Heart left ventricle (tissue), 16 donors: Measurements from ENCODE around the gene MILR1. TPM values are rescaled to one million over a fixed set of nuclear protein-coding genes. Genes with fewer than 3 reads are reported as not detected.

Experiments used
- ATAC-seq, 4 donors: fragments of 200-7000 bp; cut with Tn5 transposase; one replicate each; pipeline ENCODE4 v1.9.1; 2020 to 2022; ENCODE audit warnings: moderate library complexity in 4 of 4, mild to moderate bottlenecking in 3 of 4, moderate number of reproducible peaks in 1 of 4
- DNase-seq, 5 donors: peaks; one replicate each; pipeline ENCODE4 v3.0.0-alpha.2; 2020
- H3K27ac ChIP-seq, 12 donors: fragments of 200-600 bp; sonication (generic) in 4 of 12; one replicate each; pipeline versions ENCODE4 v1.5.0 to v1.8.0; 2016 to 2022; ENCODE audit warnings: mild to moderate bottlenecking in 2 of 12
- H3K27me3 ChIP-seq, 9 donors: fragments of 200-600 bp; sonication (generic) in 2 of 9; one replicate each; pipeline versions ENCODE4 v1.5.1 to v1.8.0; 2016 to 2022; ENCODE audit warnings: mild to moderate bottlenecking in 3 of 9
- H3K36me3 ChIP-seq, 9 donors: fragments of 200-600 bp; sonication (generic) in 2 of 9; one replicate each; pipeline versions ENCODE4 v1.5.0 to v1.8.0; 2018 to 2022; ENCODE audit warnings: mild to moderate bottlenecking in 2 of 9
- H3K4me1 ChIP-seq, 12 donors: fragments of 200-600 bp; sonication (generic) in 4 of 12; one replicate each; pipeline versions ENCODE4 v1.5.0 to v1.8.0; 2016 to 2022; ENCODE audit warnings: mild to moderate bottlenecking in 3 of 12
- H3K4me3 ChIP-seq, 12 donors: fragments of 200-600 bp; sonication (generic) in 4 of 12; one replicate each; pipeline versions ENCODE4 v1.5.0 to v1.8.0; 2017 to 2022; ENCODE audit warnings: mild to moderate bottlenecking in 9 of 12, moderate library complexity in 4 of 12
- H3K9me3 ChIP-seq, 12 donors: fragments of 200-600 bp; sonication (generic) in 4 of 12; one replicate each; pipeline versions ENCODE4 v1.5.0 to v1.8.0; 2016 to 2022; ENCODE audit warnings: mild to moderate bottlenecking in 1 of 12
- POLR2A ChIP-seq, 2 donors: fragments of 450-650 bp; IDR thresholded peaks; one replicate each; pipeline ENCODE4 v1.6.1; 2017; ENCODE audit warnings: antibody characterized with exemption in 2 of 2, mild to moderate bottlenecking in 2 of 2, moderate library complexity in 2 of 2
- WGBS, 4 donors: extraction: QIAGEN DNeasy Blood & Tissue Kit in 2 of 4; methylation state at CpG; one replicate each; pipeline versions ENCODE4 v1.1.5 to v1.1.7; 2013 to 2018; 5-methylcytosine and 5-hydroxymethylcytosine counted together
- intact Hi-C, 10 donors: fragments of 100-400 bp; cut with DNase I; formaldehyde crosslinking; loops; one replicate each; pipeline versions ENCODE4 v1.11.1 to v1.14.2; 2022
- microRNA counts, 2 donors: library from miRNA; unstranded; fragments of <30 nt; microRNA quantifications; one replicate each; lab custom pipeline; 2016
- microRNA-seq, 4 donors: library from miRNA; unstranded; fragments of <30 nt; microRNA quantifications; one replicate each; pipeline versions ENCODE4 to v1.2.0, GENCODE V29; 2017 to 2020
- polyA plus RNA-seq, 2 donors: library from polyadenylated mRNA; stranded (reverse); fragments of 200-250 nt; gene quantifications; one replicate each; pipeline ENCODE4 v1.2.3, GENCODE V29; 2013
- total RNA-seq, 9 donors: library from RNA; depleted of rRNA in 2 of 9; stranded (reverse); fragments of >200 nt in 2 of 9; fragmentation: NEBNext Ultra II Directional in 3 of 9; extraction: Animal tissue kit (Norgen Biotek cat#: 25700) in 3 of 9; gene quantifications; one replicate each; pipeline versions ENCODE4 v1.1.0 to v1.2.4, GENCODE V29; 2016 to 2023
- TF ChIP-seq, protein P1 (sequence below), 12 donors: fragments of 200-600 bp; sonication (generic) in 4 of 12; IDR thresholded peaks; one replicate each; pipeline versions ENCODE4 v1.5.0 to v1.8.0; 2018 to 2022; ENCODE audit warnings: antibody characterized with exemption in 12 of 12, mild to moderate bottlenecking in 5 of 12
- donor health status: ischemic (EF 13 %, LVEDD 7.1; RV severe dilation, severe dysfunction).
- donor health status: healthy with polysubstance abuse.
- donor health status: DM: no; HTN: yes; CAD: no.
- donor health status: DM: no; HTN: no; CAD: no.
- donor health status: ischemic (EF 25% LVEDD 6.9; RV normal size, moderate dysfunction).
- donor health status: ischemic (EF 25% LVEDD 5.7; RV mildly dilated, moderate dysfunction).
- donor health status: healthy.
- donor health status: DM: yes; HTN: yes; CAD: no.
- donor health status: ischemic (EF 35%, LVEDD 5.7; RV mildly dilated, moderate dysfunction).
- donor health status: nonischemic (EF 11% LVEDD 7.7; RV severe dilation, severe dysfunction).
- donor health status: DM: yes; HTN: yes; CAD: no.
- donor health status: PGD.
- donor health status: ischemic (EF 29% LVEDD 5.4; RV normal size, mild dysfunction).
- donor health status: nonischemic (EF 23%, LVEDD 6.1; RV moderate dilation, normal function).

The MILR1 gene
- total and polyA plus RNA-seq, 11 donors, result 0.95 to 23.0 (median 2.1) TPM

DNA sequence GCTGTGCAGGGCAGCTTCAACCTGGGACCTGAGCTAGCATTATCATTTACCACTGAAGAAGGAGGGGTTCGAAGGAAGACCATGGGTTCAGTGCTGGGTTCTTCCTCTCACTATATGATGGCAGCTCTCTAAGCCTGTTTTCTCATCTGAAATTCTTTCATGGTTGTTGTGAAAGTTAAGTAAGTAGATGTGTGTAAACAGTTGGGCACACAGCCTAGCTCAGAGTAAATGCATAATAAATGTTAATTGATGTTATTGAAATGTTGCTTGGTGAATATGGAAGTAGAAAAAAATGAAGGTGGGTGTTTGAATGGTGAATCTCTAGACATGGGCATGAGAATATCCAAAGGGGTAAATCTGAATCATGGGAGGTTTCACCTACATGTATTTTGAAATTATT is 66.9 kb downstream of the MILR1 start:
- Histone ChIP-seq H3K27ac (no peak overlapping the region), H3K4me3 (no peak overlapping the region), H3K27me3 (no peaks in the 10 kb centered on the region), H3K9me3 (no peaks in the 10 kb centered on the region), H3K36me3 (peaks cover 0 to 100% (median 99%) of the 10 kb centered on the region in 9 donors), H3K4me1 (no peaks in the 10 kb centered on the region)
- ATAC-seq (no peak), DNase-seq (no peak)
- TF ChIP-seq, protein P1, sequence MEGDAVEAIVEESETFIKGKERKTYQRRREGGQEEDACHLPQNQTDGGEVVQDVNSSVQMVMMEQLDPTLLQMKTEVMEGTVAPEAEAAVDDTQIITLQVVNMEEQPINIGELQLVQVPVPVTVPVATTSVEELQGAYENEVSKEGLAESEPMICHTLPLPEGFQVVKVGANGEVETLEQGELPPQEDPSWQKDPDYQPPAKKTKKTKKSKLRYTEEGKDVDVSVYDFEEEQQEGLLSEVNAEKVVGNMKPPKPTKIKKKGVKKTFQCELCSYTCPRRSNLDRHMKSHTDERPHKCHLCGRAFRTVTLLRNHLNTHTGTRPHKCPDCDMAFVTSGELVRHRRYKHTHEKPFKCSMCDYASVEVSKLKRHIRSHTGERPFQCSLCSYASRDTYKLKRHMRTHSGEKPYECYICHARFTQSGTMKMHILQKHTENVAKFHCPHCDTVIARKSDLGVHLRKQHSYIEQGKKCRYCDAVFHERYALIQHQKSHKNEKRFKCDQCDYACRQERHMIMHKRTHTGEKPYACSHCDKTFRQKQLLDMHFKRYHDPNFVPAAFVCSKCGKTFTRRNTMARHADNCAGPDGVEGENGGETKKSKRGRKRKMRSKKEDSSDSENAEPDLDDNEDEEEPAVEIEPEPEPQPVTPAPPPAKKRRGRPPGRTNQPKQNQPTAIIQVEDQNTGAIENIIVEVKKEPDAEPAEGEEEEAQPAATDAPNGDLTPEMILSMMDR (IDR thresholded peaks at IDR 0.05), result no peak
- TF ChIP-seq POLR2A (IDR thresholded peaks at IDR 0.05), result no peak
- 87 to 100% (median 93%) methylated on average over 1 of the region's 1 CpG for WGBS, 4 donors
- intact Hi-C loops, result loop anchor here in 1 of 10 donors (10.0 kb wide), 1 partner anchor 59 kb away; no protein-coding TSS in a partner anchor

MicroRNAs within 50 kb of the gene (microRNA counts, 767-probe panel; counts per million panel counts)
- 0 to 71.6 counts per million in 2 donors for microRNA hsa-miR-1273e (lab: Ali Mortazavi, UCI)

Small RNAs within 50 kb of the gene (microRNA-seq; reads per million reads assigned to microRNA genes)
- gene MIR1273E (0 reads per million in 4 donors), gene MIR3064 (1.5 to 8.1 (median 3.3) reads per million in 4 donors), gene MIR5047 (0 reads per million in 4 donors)

Other genes starting within 250 kb of the MILR1 start
- gene TEX2, start 185.9 kb upstream of the MILR1 start, total RNA-seq, result 10 to 100 TPM; 42.2 to 55.8 (median 51.1) TPM
- 10 to 100 TPM; 16.8 to 49.1 TPM for gene TEX2, start 185.9 kb upstream of the MILR1 start, polyA plus RNA-seq
- 100 to 1,000 TPM in 6 of 9 donors, 10 to 100 TPM in 3; 66.2 to 259 (median 117) TPM for gene PECAM1, start 58.3 kb upstream of the MILR1 start, total RNA-seq
- gene PECAM1, start 58.3 kb upstream of the MILR1 start, polyA plus RNA-seq, result 10 to 100 TPM; 26.1 to 74.2 TPM
- 1 to 10 TPM; 1.4 to 8.7 (median 5.7) TPM for gene POLG2, start 47.9 kb downstream of the MILR1 start, total RNA-seq
- 1 to 10 TPM; 5.4 to 5.9 TPM for gene POLG2, start 47.9 kb downstream of the MILR1 start, polyA plus RNA-seq
- 100 to 1,000 TPM; 183 to 521 (median 332) TPM for gene DDX5, start 57.2 kb downstream of the MILR1 start, total RNA-seq
- 100 to 1,000 TPM; 254 to 382 TPM for gene DDX5, start 57.2 kb downstream of the MILR1 start, polyA plus RNA-seq
- gene CEP95, start 57.9 kb downstream of the MILR1 start, total RNA-seq, result 10 to 100 TPM in 7 of 9 donors, 1 to 10 TPM in 2; 9.4 to 25.1 (median 13.1) TPM
- 10 to 100 TPM; 10.6 to 15.4 TPM for gene CEP95, start 57.9 kb downstream of the MILR1 start, polyA plus RNA-seq
- 10 to 100 TPM in 8 of 9 donors, 1 to 10 TPM in 1; 8.7 to 17.5 (median 12.6) TPM for gene SMURF2, start 213.2 kb downstream of the MILR1 start, total RNA-seq
- 1 to 10 TPM; 3.6 to 7.4 TPM for gene SMURF2, start 213.2 kb downstream of the MILR1 start, polyA plus RNA-seq